HEK293T (cell line): Measurements from ENCODE around the gene HOXC5.

Experiments
- BHLHE40 ChIP-seq: fragments of 450-650 bp; IDR thresholded peaks from 2 replicates; pipeline ENCODE4 v1.6.1; 2016; ENCODE audit warnings: mild to moderate bottlenecking, moderate library complexity, borderline replicate concordance
- FOXA1 ChIP-seq: fragments of 450-650 bp; IDR thresholded peaks from 2 replicates; pipeline ENCODE4 v1.6.1; 2016; ENCODE audit warnings: mild to moderate bottlenecking
- LEF1 ChIP-seq: fragments of 450-650 bp; IDR thresholded peaks from 2 replicates; pipeline ENCODE4 v1.6.1; 2017; ENCODE audit warnings: mild to moderate bottlenecking, borderline replicate concordance
- PKNOX1 ChIP-seq: fragments of 450-650 bp; IDR thresholded peaks from 2 replicates; pipeline ENCODE4 v1.6.1; 2016

- TF ChIP-seq FOXA1, result no peak
- TF ChIP-seq PKNOX1, result no peak
- TF ChIP-seq LEF1, result no peak
- no peak for TF ChIP-seq BHLHE40
Measured at GRCh38 chr12:54050482-54050810, 17.6 kb downstream of the HOXC5 start.
